Activated B cell treated with CpG ODN at 0.5 μM for 24 hours (primary cell): ENCODE measurements around the gene SLC25A51. TPM values are rescaled to one million over a fixed set of nuclear protein-coding genes. Genes with fewer than 3 reads are reported as not detected.

Source experiments
- ATAC-seq: fragments of 200-7000 bp; cut with Tn5 transposase; one replicate; pipeline ENCODE4 v1.10.0; 2021; ENCODE audit warnings: low read depth, mild to moderate bottlenecking, moderate library complexity
- CTCF ChIA-PET: fragments of 350-600 bp; sonication (Branson Sonifier 250); formaldehyde crosslinking; loops from one replicate; lab custom pipeline; 2021; ENCODE audit warnings: antibody characterized with exemption; lab: Charles Lee
- POLR2A ChIA-PET: fragments of 350-600 bp; sonication (Branson Sonifier 250); formaldehyde crosslinking; loops from one replicate; lab custom pipeline; 2021; ENCODE audit warnings: antibody characterized with exemption; lab: Charles Lee
- DNase-seq: peaks from one replicate; pipeline ENCODE4 v3.0.0; 2022
- H3K27ac Mint-ChIP-seq: one replicate; pipeline ENCODE4 v1.8.0; 2020; ENCODE audit warnings: mixed read lengths
- H3K27me3 Mint-ChIP-seq: one replicate; pipeline ENCODE4 v1.8.0; 2021; ENCODE audit warnings: mixed read lengths
- H3K36me3 Mint-ChIP-seq: one replicate; pipeline ENCODE4 v1.8.0; 2021; ENCODE audit warnings: low read depth, mixed read lengths
- H3K4me1 Mint-ChIP-seq: one replicate; pipeline ENCODE4 v1.8.0; 2021; ENCODE audit warnings: mixed read lengths
- H3K4me3 Mint-ChIP-seq: one replicate; pipeline ENCODE4 v1.8.0; 2020; ENCODE audit warnings: mild to moderate bottlenecking, mixed read lengths
- H3K9me3 Mint-ChIP-seq: one replicate; pipeline ENCODE4 v1.8.0; 2020; ENCODE audit warnings: mixed read lengths
- CTCF ChIP-seq: fragments of 200-600 bp; IDR thresholded peaks from one replicate; pipeline ENCODE4 v1.8.0; 2022; ENCODE audit warnings: antibody characterized with exemption, mild to moderate bottlenecking
- intact Hi-C: fragments of 100-400 bp; cut with micrococcal nuclease; formaldehyde crosslinking; loops from one replicate; pipeline ENCODE4 v1.15.1; 2024
- total RNA-seq: library from RNA; stranded (reverse); gene quantifications from 2 replicates; pipeline ENCODE4 v1.2.3, GENCODE V29; 2022

The SLC25A51 gene
- total RNA-seq, 1 donor from 2014 or later = 33.9 TPM

DNA sequence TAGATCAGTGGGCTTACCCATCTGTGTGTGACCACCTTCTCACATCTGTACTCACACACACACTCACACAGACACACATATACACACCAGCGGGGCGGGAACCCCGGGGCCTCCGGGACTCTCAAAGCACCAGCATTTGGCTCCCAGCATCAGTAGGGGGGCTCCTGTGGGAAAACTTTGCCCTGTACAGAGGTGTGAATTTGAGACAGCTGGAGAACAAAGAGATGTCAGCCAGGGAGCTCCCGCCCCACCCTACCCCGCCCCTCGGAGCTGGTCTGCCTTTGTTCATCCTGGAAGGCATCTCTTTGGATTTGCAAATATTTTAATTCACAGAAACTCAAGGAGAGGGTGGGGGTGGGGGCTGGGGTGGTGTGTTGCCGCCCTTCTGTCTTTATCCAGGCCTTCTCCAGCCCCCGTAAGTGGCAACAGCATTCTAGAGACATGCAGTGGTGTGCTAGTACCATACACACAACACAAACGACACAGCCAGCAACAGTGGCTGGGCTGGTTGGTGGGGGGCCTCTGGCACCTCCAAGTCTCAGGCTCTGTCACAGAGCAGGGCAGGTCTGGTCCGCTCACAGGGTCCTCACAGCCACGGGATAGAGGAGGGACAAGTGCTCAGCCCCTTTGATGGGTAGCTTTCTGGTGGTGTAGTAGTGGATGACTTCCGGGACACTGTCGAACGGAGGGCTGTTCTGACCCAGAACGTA is 15.5 kb upstream of the SLC25A51 start:
- TF ChIP-seq CTCF = no peak
- H3K9me3 Mint-ChIP-seq = no peaks in the 10 kb centered on the region
- no peak overlapping the region for H3K27ac Mint-ChIP-seq
- H3K4me3 Mint-ChIP-seq = no peak overlapping the region
- no peaks in the 10 kb centered on the region for H3K36me3 Mint-ChIP-seq
- ChIA-PET POLR2A (no interaction called here), CTCF (no interaction called here)
- no peak for ATAC-seq
- no peaks in the 10 kb centered on the region for H3K4me1 Mint-ChIP-seq
- intact Hi-C loops = loop anchor here (10.0 kb wide), 1 partner anchor 65 kb away; no protein-coding TSS in a partner anchor
- no peak for DNase-seq
- H3K27me3 Mint-ChIP-seq = no peaks in the 10 kb centered on the region

- Mint-ChIP-seq H3K27ac (no peak overlapping the region), H3K9me3 (no peaks in the 10 kb centered on the region), H3K4me3 (no peak overlapping the region), H3K4me1 (no peaks in the 10 kb centered on the region), H3K36me3 (no peaks in the 10 kb centered on the region), H3K27me3 (no peaks in the 10 kb centered on the region)
- no peak for DNase-seq
- ChIA-PET CTCF (interaction anchor here (1.0 kb wide), 1 partner anchor 241 kb away, joined by 3 read pairs; no protein-coding TSS in a partner anchor), POLR2A (interaction anchor here (0.7 kb wide), 1 partner anchor 481 kb away, joined by 3 read pairs; no protein-coding TSS in a partner anchor)
- intact Hi-C loops = loop anchor here (10.0 kb wide), 1 partner anchor 64 kb away; no protein-coding TSS in a partner anchor
- TF ChIP-seq CTCF = no peak
- no peak for ATAC-seq
Observed at GRCh38 chr9:37918665-37919170, 14.8 kb upstream of the SLC25A51 start.

GRCh38 chr9:37917801-37918664 is 14.1 kb upstream of the SLC25A51 start:
- H3K4me1 Mint-ChIP-seq = peaks cover 2% of the 10 kb centered on the region
- ChIA-PET CTCF (interaction anchor here (1.0 to 1.2 kb wide), 2 partner anchors 8 to 242 kb away, joined by 3 read pairs; no protein-coding TSS in a partner anchor), POLR2A (interaction anchor here (0.7 kb wide), 1 partner anchor 482 kb away, joined by 3 read pairs; no protein-coding TSS in a partner anchor)
- no peak for ATAC-seq
- DNase-seq = no peak
- H3K9me3 Mint-ChIP-seq = no peaks in the 10 kb centered on the region
- intact Hi-C loops = loop anchor here (10.0 kb wide), 1 partner anchor 63 kb away; no protein-coding TSS in a partner anchor
- H3K4me3 Mint-ChIP-seq = no peak overlapping the region
- H3K27me3 Mint-ChIP-seq = no peaks in the 10 kb centered on the region
- H3K36me3 Mint-ChIP-seq = no peaks in the 10 kb centered on the region
- no peak for TF ChIP-seq CTCF
- H3K27ac Mint-ChIP-seq = no peak overlapping the region

DNA sequence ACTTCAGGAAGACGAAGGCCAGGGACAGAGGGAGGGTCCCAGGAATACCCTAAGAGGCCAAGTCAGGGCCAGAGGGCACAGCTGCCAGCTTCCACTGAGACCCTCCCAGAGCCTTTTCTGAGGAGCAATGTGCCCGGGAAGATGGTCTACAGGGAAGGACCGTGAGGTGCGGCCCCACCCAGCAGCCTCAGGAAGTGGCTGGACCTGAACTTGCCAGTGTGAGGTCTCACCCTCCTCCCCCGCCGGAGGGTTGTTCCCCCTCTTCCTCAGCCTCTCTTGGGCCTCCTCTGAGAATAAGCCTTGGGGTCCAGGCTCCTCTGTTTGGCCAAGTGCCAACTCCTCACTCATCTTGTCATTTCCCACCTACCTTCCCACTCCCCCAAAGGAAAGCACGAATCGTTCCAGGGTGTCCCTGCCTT is 13.4 kb upstream of the SLC25A51 start:
- H3K27me3 Mint-ChIP-seq = no peaks in the 10 kb centered on the region
- H3K36me3 Mint-ChIP-seq = no peaks in the 10 kb centered on the region
- ChIA-PET POLR2A (no interaction called here), CTCF (interaction anchor here (1.2 kb wide), 1 partner anchor 9 kb away, joined by 3 read pairs; no protein-coding TSS in a partner anchor)
- H3K4me1 Mint-ChIP-seq = peaks cover 2% of the 10 kb centered on the region
- TF ChIP-seq CTCF = no peak
- no peaks in the 10 kb centered on the region for H3K9me3 Mint-ChIP-seq
- ATAC-seq = no peak
- H3K27ac Mint-ChIP-seq = no peak overlapping the region
- DNase-seq = no peak
- H3K4me3 Mint-ChIP-seq = no peak overlapping the region
- intact Hi-C loops = loop anchor here (10.0 kb wide), 1 partner anchor 63 kb away; no protein-coding TSS in a partner anchor
